ENCODE measurements around the gene BCAT1.

The BCAT1 gene

GRCh38 chr12:24769682-24770081 is 179.2 kb downstream of the BCAT1 start:
- DNase-seq (ENCODE audit: low read depth, low spot score) = no peak

- DNase-seq (ENCODE audit: low read depth, low spot score) = no peak
Measured at GRCh38 chr12:24768415-24768814, 180.5 kb downstream of the BCAT1 start.

- DNase-seq (ENCODE audit: low read depth, low spot score) = no peak
Measured at GRCh38 chr12:24767016-24767415, 181.9 kb downstream of the BCAT1 start.

- DNase-seq (ENCODE audit: low read depth, low spot score) = no peak
Measured at GRCh38 chr12:24764712-24765111, 184.2 kb downstream of the BCAT1 start.

- no peak for DNase-seq (ENCODE audit: low read depth, low spot score)
Measured at GRCh38 chr12:24760606-24761378, 188.1 kb downstream of the BCAT1 start.

- no peak for DNase-seq (ENCODE audit: low read depth, low spot score)
Measured at GRCh38 chr12:24760162-24760561, 188.7 kb downstream of the BCAT1 start.
